Stimulated activated CD4-positive, alpha-beta T cell treated with anti-CD3 and anti-CD28 coated beads, TNF-alpha, amount 100 ng/mL, for 48 hours (primary cell): Measurements from ENCODE around the gene IQGAP2.

Experiments
- DNase-seq, 3 donors: peaks; one replicate each; pipeline ENCODE4 v3.0.0-alpha.2; 2020; ENCODE audit warnings: low read depth in 3 of 3

The IQGAP2 gene

GRCh38 chr5:76604838-76605237, 201.8 kb downstream of the IQGAP2 start:
- no peak for DNase-seq

GRCh38 chr5:76606701-76607100, 203.6 kb downstream of the IQGAP2 start:
- no peak for DNase-seq

- no peak for DNase-seq
These were observed 204.3 kb downstream of the IQGAP2 start for GRCh38 chr5:76607353-76607871.

- no peak for DNase-seq
These were observed 205.7 kb downstream of the IQGAP2 start for GRCh38 chr5:76608833-76609232.

GRCh38 chr5:76610196-76610595, 207.1 kb downstream of the IQGAP2 start:
- no peak for DNase-seq

- DNase-seq, result no peak
These were observed 209.9 kb downstream of the IQGAP2 start for GRCh38 chr5:76612942-76613341.

GRCh38 chr5:76615759-76616158, 212.7 kb downstream of the IQGAP2 start:
- DNase-seq, result no peak

- DNase-seq, result no peak
These were observed 213.1 kb downstream of the IQGAP2 start for GRCh38 chr5:76616206-76616605.

GRCh38 chr5:76617229-76617628, 214.1 kb downstream of the IQGAP2 start:
- no peak for DNase-seq

- no peak for DNase-seq
These were observed 214.6 kb downstream of the IQGAP2 start for GRCh38 chr5:76617675-76618074.

- no peak for DNase-seq
These were observed 217.1 kb downstream of the IQGAP2 start for GRCh38 chr5:76620166-76620565.

GRCh38 chr5:76622076-76622475, 219.0 kb downstream of the IQGAP2 start:
- DNase-seq, result no peak

- DNase-seq, result no peak
These were observed 220.0 kb downstream of the IQGAP2 start, which contains the start of gene F2RL2 for GRCh38 chr5:76622973-76623596. F2RL2 (minus strand) TSS chr5:76623403; CDS start chr5:76623230, 173 bp downstream.

GRCh38 chr5:76625087-76625815, 222.2 kb downstream of the IQGAP2 start:
- DNase-seq, result no peak

- no peak for DNase-seq
These were observed 223.7 kb downstream of the IQGAP2 start for GRCh38 chr5:76626738-76627137.

- no peak for DNase-seq
These were observed 231.6 kb downstream of the IQGAP2 start for GRCh38 chr5:76634661-76635060.

- DNase-seq, result no peak
These were observed 234.4 kb downstream of the IQGAP2 start for GRCh38 chr5:76637490-76637889.

- no peak for DNase-seq
These were observed 235.4 kb downstream of the IQGAP2 start for GRCh38 chr5:76638479-76638878.

GRCh38 chr5:76641514-76642120, 238.5 kb downstream of the IQGAP2 start:
- peak; percentile 28 to 69 (median 37) for DNase-seq

GRCh38 chr5:76642390-76643040, 239.4 kb downstream of the IQGAP2 start:
- DNase-seq, result no peak

- no peak for DNase-seq
These were observed 240.3 kb downstream of the IQGAP2 start for GRCh38 chr5:76643371-76643770.

GRCh38 chr5:76649140-76649539, 246.1 kb downstream of the IQGAP2 start:
- DNase-seq, result no peak
